Smooth muscle cell of the brain vasculature (primary cell): ENCODE results near the gene MIOS.

ENCODE experiments used
- DNase-seq: peaks from one replicate; pipeline ENCODE4 v3.0.0-alpha.2; 2012; ENCODE audit warnings: low read depth, low spot score

The MIOS gene

GRCh38 chr7:7566651-7567611, at the start of gene MIOS:
Gene MIOS, plus strand, starts transcription at chr7:7566884. Its CDS starts 5,592 bp downstream, at chr7:7572476.
- DNase-seq: no peak

DNA sequence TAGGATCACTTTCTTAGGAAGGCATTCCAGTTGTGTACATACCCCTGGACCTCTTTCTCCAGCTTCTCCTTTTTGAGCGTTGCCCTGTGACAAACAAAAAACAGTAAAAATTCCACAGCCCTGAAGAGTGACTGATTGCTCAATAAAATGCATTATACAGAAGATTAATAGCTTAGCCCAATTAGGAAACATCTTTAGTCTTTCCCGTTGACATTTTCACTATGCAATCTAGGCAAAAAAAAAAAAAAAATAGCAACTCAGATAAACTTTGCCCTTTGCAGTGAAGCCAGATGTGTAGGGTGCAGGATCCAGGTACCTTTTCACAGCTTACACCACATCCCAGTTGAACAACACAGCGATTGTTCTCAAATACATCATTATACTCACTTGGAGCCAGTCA, 48.9 kb upstream of the MIOS start:
- DNase-seq: no peak

- DNase-seq: no peak
Measured at GRCh38 chr7:7519056-7519455, 47.6 kb upstream of the MIOS start.

GRCh38 chr7:7519528-7519927, 47.2 kb upstream of the MIOS start:
- no peak for DNase-seq

- no peak for DNase-seq
Measured at GRCh38 chr7:7521259-7521658, 45.4 kb upstream of the MIOS start.

GRCh38 chr7:7522421-7522820, 44.3 kb upstream of the MIOS start:
- no peak for DNase-seq

DNA sequence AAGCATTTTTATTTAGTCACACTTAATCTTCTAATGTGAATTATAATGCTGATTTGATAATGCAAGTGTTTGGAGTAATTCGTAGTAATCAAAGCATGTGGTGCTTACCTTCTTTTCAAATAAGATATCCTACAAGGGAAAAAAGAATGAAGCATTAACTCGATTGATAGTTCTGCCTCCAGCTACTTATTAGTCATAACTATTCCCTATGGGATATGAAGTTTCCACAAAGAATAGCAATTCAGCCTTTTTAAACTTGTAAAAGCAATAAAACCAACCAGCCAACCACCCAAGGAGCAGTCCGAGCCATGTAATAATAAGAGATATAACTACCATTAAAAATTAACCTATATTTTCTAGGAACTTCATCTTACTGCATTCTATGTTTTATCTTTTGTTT, 42.6 kb upstream of the MIOS start:
- DNase-seq: no peak

DNA sequence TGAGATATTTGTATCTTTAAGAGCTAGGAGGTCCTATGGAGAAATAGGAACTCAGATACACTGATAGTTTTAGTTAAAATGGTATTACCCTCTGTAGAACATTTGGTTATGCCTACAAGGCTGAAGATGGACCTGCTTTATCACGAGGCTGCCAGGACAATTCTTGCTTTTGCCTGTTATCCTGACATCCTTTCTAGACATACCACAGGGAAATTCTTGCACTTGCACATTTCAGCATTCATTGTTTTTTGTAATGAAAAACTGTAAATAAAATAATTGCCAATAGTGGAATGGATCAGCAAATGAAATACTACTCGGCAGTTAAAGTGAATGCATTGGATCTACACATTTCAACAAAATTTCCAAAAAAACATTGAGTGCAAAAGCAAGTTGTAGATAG, 40.7 kb upstream of the MIOS start:
- DNase-seq: no peak

- no peak for DNase-seq
Measured at GRCh38 chr7:7527047-7527446, 39.6 kb upstream of the MIOS start.

DNA sequence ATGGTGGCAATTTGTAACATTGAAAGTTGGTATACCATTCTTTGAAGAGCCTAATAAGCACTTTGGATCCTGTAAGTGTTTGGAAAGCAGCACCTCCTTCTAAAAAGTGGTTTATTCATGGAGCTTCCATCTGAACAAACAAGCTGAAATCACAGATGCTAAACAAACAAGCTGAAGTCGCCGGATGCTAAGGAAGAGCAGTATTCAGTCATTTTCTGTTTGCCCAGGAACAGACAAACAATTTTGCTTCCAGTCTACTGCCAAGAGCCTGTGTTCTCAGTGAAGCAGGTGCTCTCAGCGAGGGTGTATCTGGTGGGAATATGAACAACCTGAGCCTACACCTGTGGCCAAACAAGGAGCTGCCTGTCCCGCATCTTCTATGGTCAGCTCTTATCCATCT, 37.4 kb upstream of the MIOS start:
- DNase-seq: no peak

GRCh38 chr7:7533831-7534430, 32.8 kb upstream of the MIOS start:
- DNase-seq: no peak

- no peak for DNase-seq
Measured at GRCh38 chr7:7535691-7536090, 31.0 kb upstream of the MIOS start, which contains the start of gene COL28A1. Gene COL28A1, minus strand, starts transcription at chr7:7535873. Its CDS starts 2,998 bp downstream, at chr7:7532875.

GRCh38 chr7:7536396-7537019, 30.2 kb upstream of the MIOS start:
- no peak for DNase-seq

GRCh38 chr7:7537711-7538110, 29.0 kb upstream of the MIOS start:
- no peak for DNase-seq

GRCh38 chr7:7539152-7539551, 27.5 kb upstream of the MIOS start:
- DNase-seq: no peak

DNA sequence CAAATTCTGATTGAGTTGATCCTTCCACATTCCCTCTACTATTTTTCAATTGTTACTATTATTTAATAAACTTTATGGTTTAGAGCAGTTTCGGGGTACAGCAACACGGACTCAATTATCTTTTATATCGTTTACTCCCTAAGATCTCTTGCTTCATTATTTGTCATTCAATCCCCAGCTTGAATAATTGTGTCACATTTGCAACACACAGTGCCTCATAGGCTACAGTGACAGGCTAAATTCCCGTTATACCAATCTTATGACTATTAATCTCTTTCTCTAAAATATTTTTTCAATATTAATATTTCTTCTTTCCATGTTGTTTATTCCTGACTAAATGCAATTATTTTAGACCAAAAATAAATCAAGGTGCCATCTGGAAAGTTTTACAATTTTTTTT, 27.0 kb upstream of the MIOS start:
- no peak for DNase-seq

- no peak for DNase-seq
Measured at GRCh38 chr7:7542251-7542835, 24.3 kb upstream of the MIOS start.

DNA sequence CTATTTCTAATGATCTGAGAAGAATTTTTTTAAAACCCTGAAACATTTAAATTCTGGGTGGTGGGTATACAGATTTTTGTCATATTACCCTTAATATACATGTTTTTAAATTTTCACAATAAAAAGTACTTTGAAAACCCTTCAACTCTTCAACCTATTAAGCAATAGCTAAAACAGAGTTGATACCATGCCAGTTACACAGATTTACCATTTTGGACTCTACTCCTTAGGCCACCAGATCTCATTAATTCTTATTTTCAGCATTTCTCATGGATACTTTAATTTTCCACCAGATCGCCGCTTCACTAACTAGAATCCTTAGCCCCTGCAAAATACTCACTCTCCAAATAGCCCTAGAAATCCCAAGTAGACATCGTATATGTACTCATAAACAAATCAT, 18.3 kb upstream of the MIOS start:
- DNase-seq: no peak

- no peak for DNase-seq
Measured at GRCh38 chr7:7550663-7551062, 16.0 kb upstream of the MIOS start.

GRCh38 chr7:7552199-7552598, 14.5 kb upstream of the MIOS start:
- no peak for DNase-seq

GRCh38 chr7:7553386-7553785, 13.3 kb upstream of the MIOS start:
- DNase-seq: no peak

GRCh38 chr7:7554021-7554432, 12.7 kb upstream of the MIOS start:
- no peak for DNase-seq
